HUES6 (cell line): ENCODE results near the gene AAR2.

ENCODE experiments used
- H3K27ac ChIP-seq: 2 replicates; pipeline ENCODE4 v1.7.0; 2013; ENCODE audit warnings: low read depth, mild to moderate bottlenecking, low read length, inconsistent platforms
- H3K27me3 ChIP-seq: 2 replicates; pipeline ENCODE4 v1.6.1; 2013; ENCODE audit warnings: low read length; ENCODE audit not compliant: control insufficient read depth, insufficient read depth
- H3K36me3 ChIP-seq: 2 replicates; pipeline ENCODE4 v1.6.1; 2013; ENCODE audit warnings: low read length; ENCODE audit not compliant: control insufficient read depth, insufficient read depth
- H3K4me1 ChIP-seq: 2 replicates; pipeline ENCODE4 v1.6.1; 2013; ENCODE audit warnings: low read length; ENCODE audit not compliant: control insufficient read depth, insufficient read depth
- H3K4me3 ChIP-seq: 2 replicates; pipeline ENCODE4 v1.5.1; 2013; ENCODE audit warnings: low read depth, low read length
- H3K9ac ChIP-seq: one replicate; pipeline ENCODE4 v1.6.1; 2013; ENCODE audit warnings: mild to moderate bottlenecking, low read length
- H3K9me3 ChIP-seq: 2 replicates; pipeline ENCODE4 v1.6.1; 2013; ENCODE audit warnings: low read depth, low read length; ENCODE audit not compliant: control insufficient read depth, insufficient read depth

AAR2 gene

GRCh38 chr20:36260316-36260715 is 24.0 kb downstream of the AAR2 start:
- Histone ChIP-seq H3K9ac (no peak overlapping the region), H3K9me3 (no peaks in the 10 kb centered on the region), H3K4me1 (peaks cover 11% of the 10 kb centered on the region), H3K27ac (no peak overlapping the region), H3K27me3 (no peaks in the 10 kb centered on the region), H3K36me3 (peaks cover 20% of the 10 kb centered on the region), H3K4me3 (no peak overlapping the region)

GRCh38 chr20:36261389-36262105 is 25.3 kb downstream of the AAR2 start:
- no peak overlapping the region for H3K4me3 ChIP-seq
- H3K9me3 ChIP-seq, result no peaks in the 10 kb centered on the region
- no peaks in the 10 kb centered on the region for H3K27me3 ChIP-seq
- peaks cover 11% of the 10 kb centered on the region for H3K4me1 ChIP-seq
- no peak overlapping the region for H3K27ac ChIP-seq
- peaks cover 8% of the 10 kb centered on the region for H3K36me3 ChIP-seq
- no peak overlapping the region for H3K9ac ChIP-seq

- Histone ChIP-seq H3K4me1 (peaks cover 11% of the 10 kb centered on the region), H3K36me3 (no peaks in the 10 kb centered on the region), H3K4me3 (no peak overlapping the region), H3K27ac (no peak overlapping the region), H3K9ac (no peak overlapping the region), H3K27me3 (no peaks in the 10 kb centered on the region), H3K9me3 (no peaks in the 10 kb centered on the region)
These were observed 26.2 kb downstream of the AAR2 start for GRCh38 chr20:36262440-36262839.

GRCh38 chr20:36264426-36265246 is 28.4 kb downstream of the AAR2 start:
- no peak overlapping the region for H3K9ac ChIP-seq
- peaks cover 4% of the 10 kb centered on the region for H3K4me1 ChIP-seq
- no peak overlapping the region for H3K27ac ChIP-seq
- no peaks in the 10 kb centered on the region for H3K9me3 ChIP-seq
- H3K36me3 ChIP-seq, result no peaks in the 10 kb centered on the region
- H3K4me3 ChIP-seq, result no peak overlapping the region
- no peaks in the 10 kb centered on the region for H3K27me3 ChIP-seq

GRCh38 chr20:36266189-36266588 is 29.9 kb downstream of the AAR2 start:
- Histone ChIP-seq H3K27me3 (no peaks in the 10 kb centered on the region), H3K4me1 (peaks cover 3% of the 10 kb centered on the region; the same call in 1 of the 2 replicates), H3K27ac (no peak overlapping the region), H3K9me3 (no peaks in the 10 kb centered on the region), H3K4me3 (no peak overlapping the region), H3K36me3 (no peaks in the 10 kb centered on the region), H3K9ac (no peak overlapping the region)

- H3K27me3 ChIP-seq, result no peaks in the 10 kb centered on the region
- H3K9me3 ChIP-seq, result no peaks in the 10 kb centered on the region
- peaks cover 10% of the 10 kb centered on the region; the same call in 1 of the 2 replicates for H3K4me1 ChIP-seq
- H3K4me3 ChIP-seq, result no peak overlapping the region
- no peak overlapping the region for H3K27ac ChIP-seq
- no peaks in the 10 kb centered on the region for H3K36me3 ChIP-seq
- H3K9ac ChIP-seq, result no peak overlapping the region
These were observed 31.5 kb downstream of the AAR2 start for GRCh38 chr20:36267605-36268381.

- H3K4me1 ChIP-seq, result peaks cover 10% of the 10 kb centered on the region; the same call in 1 of the 2 replicates
- H3K36me3 ChIP-seq, result no peaks in the 10 kb centered on the region
- H3K4me3 ChIP-seq, result no peak overlapping the region
- H3K27ac ChIP-seq, result no peak overlapping the region
- H3K9me3 ChIP-seq, result no peaks in the 10 kb centered on the region
- H3K9ac ChIP-seq, result no peak overlapping the region
- no peaks in the 10 kb centered on the region for H3K27me3 ChIP-seq
These were observed 32.4 kb downstream of the AAR2 start for GRCh38 chr20:36268440-36269342.

GRCh38 chr20:36269507-36269906 is 33.2 kb downstream of the AAR2 start:
- H3K36me3 ChIP-seq, result no peaks in the 10 kb centered on the region
- no peaks in the 10 kb centered on the region for H3K27me3 ChIP-seq
- H3K27ac ChIP-seq, result no peak overlapping the region
- H3K4me3 ChIP-seq, result no peak overlapping the region
- H3K9ac ChIP-seq, result no peak overlapping the region
- no peaks in the 10 kb centered on the region for H3K9me3 ChIP-seq
- peaks cover 10% of the 10 kb centered on the region; the same call in 1 of the 2 replicates for H3K4me1 ChIP-seq

- H3K4me3 ChIP-seq, result no peak overlapping the region
- no peak overlapping the region for H3K27ac ChIP-seq
- H3K4me1 ChIP-seq, result peaks cover 10% of the 10 kb centered on the region; the same call in 1 of the 2 replicates
- H3K9me3 ChIP-seq, result no peaks in the 10 kb centered on the region
- H3K9ac ChIP-seq, result peak overlapping the region; percentile 26
- no peaks in the 10 kb centered on the region for H3K36me3 ChIP-seq
- H3K27me3 ChIP-seq, result no peaks in the 10 kb centered on the region
These were observed 34.7 kb downstream of the AAR2 start for GRCh38 chr20:36270744-36271638.
